GM21528 (cell line): ENCODE measurements around the gene UBR7.

ENCODE experiments used
- ATAC-seq: cut with Tn5 transposase; IDR thresholded peaks from one replicate; pipeline ENCODE4 v1.9.1; 2021; ENCODE audit warnings: mild to moderate bottlenecking, moderate library complexity; ENCODE audit not compliant: unreplicated experiment, low FRiP score

Gene UBR7

DNA sequence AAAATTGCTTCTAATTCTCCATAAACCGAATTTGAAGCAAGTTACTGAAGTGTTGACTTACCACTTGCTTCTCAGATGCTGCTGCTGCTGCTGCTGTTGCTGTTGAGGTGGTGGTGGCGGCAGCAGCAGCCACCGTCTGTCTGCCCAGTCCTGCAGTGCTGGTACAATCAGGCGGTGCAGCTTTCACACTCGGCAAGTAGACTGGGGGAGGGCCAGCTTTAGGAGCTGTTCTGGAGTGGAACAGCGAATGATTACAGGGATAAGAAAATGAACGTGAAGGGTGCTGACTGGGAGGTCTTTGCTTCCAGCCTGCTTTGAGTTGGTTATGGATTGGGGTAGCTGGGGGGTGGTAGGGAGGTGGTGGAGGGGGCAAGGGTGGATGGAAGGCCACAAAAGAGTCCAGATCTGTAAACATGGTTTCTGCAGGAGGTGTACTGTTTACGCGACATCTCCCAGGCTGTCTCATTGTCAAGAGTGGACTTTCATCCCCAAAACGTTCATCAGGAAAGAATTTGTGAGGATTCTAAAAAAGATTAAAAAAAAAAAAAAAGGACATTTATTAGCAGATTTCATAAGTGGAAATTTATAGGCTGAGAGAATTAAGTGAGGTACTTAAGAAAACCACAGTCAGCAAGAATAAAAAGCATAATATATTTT, 38.8 kb downstream of the UBR7 start:
- no peak for ATAC-seq

DNA sequence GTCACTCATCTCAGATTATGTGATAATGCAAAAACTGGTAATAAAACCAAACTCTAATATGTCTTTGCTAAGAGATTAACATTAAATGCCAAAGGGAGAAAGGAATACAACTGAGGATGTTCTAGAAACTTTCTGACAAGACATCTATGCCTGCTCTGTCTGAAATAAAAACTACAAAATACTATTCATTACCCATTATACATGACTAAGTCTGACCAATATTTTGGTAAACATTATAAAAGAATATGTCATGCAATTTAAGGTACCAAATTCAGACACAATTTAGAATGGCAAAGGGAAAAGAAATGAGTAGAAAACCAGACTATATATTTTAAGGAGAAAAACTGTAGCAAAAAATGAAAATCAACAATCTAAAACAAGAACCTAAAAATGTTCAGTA, 39.5 kb downstream of the UBR7 start:
- no peak for ATAC-seq

DNA sequence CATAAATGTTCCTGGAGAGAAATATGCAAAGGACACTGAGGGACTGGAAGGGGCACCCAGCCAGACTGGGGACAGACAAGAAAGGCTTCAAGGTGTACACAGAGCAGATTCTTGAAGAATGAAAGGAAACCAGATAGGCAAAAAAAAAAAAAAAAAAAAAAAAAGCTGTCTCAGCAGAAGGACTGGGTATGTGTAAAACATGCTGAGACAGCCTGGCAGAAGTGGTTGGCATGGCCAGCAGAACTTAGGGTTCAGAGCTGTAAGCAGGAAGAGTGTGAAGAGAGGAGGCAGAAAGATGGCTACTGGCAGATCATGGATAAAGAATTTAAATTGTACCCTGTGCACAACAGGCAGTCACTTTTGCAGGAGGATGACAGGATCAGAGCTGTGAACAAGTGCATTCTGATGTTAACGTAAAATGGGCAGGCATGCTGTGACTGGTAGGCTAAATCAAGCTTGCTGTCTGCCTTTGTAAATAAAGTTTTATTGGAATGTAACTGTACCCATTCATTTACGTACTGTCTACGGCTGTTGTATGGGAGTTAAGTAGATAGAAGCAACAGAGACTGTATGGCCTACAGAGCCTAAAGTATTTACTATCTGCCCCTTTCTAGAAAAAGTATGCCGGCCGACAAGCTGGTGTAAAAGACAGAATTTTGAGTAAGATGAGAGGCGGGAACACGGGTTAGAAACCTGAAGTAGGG, 42.2 kb downstream of the UBR7 start:
- no peak for ATAC-seq

DNA sequence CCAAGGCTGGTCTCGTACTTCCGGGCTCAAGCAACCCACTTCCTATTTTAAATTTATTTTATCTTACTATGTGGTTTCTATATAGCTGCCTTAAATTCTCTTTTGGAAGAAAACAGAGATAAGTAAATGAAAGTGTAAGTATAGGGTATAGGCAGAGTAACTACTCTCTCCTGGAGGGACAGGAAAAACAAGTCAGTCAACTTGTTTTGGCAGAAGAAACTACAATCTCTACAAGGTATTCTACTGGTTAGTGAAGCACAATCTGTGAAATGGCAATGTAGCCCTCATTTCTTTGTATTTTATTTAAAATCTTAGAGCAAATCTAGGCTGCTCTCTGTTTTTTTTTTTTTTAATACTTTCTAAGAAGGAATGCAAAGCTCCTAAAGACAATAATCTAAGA, 55.4 kb downstream of the UBR7 start:
- no peak for ATAC-seq

DNA sequence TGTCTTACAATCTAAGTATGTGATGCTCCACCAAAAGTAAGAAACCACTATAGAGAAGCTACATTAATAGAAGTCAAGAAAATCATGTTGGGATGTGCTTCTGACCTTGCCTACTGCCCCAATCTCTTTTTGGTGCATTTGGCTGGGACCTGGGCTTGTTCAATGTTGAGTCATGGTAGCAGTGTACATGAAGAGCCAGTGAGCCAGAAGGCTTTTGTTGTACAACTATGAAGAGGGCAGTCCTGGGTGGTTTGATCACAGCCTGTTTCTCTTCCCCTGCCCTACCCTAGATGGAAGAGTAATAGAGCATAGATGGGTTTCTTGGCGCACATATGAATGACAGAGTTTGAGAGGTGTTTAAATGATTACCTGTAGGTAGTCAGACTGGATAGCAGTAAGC, 56.4 kb downstream of the UBR7 start:
- no peak for ATAC-seq

DNA sequence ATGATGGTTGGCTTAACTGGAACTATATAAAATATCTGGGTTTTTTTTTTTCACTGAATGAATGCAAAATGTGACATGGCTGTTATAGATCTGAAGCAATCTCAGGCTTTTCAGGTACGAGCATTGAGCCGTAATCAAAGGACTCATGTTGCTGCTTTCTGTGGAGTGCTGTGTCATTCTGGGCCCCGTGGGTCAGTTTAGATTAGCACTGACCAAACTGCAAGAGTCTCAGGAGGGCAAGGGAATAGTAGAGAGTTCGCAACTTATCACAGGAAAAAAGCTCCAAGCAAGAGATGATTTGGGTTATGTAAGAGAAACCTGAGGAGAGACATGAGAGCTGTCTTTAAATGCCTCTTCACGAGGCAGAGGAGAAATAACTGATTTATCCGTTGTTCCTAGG, 59.1 kb downstream of the UBR7 start:
- no peak for ATAC-seq

DNA sequence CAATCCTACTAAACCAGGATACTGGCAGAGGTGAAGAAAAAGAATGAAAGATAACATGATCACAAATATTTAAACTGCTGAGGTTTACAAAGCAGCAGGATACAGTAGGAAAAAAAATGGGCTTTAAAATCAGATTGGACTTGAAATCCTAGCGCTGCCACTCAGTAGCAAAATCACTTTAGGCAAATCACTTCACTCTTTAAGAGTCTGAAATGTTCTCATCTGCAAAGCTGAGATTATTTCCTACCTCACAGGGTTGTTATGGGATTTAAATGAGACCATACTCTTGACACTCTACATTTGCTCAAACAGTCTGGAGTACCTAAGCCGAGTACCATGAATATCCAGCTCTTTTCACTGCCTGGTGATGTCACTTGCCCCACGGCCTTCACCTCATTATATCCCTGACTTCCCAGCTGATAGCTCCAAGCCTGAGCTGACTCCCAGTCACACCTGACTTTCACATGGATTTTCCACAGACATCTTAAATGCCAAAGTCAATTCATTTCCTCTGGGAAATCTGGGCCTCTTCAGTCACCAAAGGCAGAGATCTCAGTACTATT, 60.2 kb downstream of the UBR7 start:
- no peak for ATAC-seq

DNA sequence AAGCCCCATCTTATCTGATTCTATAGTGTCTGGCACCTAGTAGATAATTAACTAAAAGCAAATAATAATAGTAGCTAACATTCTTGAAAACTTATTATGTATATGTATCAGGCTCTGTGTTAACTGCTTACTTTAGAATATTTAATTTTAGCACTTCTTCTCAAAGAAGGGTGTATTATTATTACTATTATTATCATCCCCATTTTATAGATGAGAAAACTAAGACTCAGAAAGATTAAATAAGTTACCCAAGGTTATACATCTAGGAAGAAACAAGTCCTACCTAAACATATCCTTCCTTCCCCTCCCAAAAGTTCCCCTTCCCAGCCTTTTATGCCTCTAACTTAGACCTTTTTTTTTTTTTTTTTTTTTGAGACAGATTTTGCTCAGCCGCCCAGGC, 61.4 kb downstream of the UBR7 start:
- no peak for ATAC-seq

DNA sequence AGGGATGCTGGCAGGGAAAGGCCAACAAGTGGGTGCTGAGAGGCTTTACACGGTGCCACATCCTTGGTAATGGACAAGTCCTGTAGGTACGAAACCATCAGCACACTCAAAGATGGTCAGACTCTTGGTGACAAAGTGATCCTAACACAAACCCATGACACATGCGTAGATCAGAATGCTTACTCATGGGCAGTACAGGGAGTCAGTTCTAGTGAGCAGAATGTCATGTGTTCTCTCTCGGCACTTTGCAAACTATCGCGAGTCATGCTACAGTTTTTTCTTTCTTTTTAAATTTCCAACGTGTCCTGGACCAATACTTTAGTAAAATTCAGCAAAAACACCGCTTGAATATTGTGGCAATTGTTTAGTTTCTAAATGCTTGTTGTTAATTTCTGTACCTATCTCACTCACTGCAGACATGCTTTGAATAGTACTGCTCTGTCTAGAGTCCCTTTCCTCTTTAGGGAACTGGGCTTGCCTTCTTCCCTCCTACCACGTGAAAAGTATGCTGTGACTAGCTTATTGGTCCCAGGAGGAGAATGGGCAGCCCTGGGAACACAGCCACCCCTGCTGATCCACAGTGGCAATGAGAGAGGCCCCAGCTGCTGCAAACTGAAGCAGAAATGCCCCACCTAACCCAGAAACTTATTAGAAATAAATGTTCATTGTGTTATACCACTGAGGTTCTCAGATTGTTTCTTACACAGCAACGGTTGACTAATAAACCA, 62.4 kb downstream of the UBR7 start:
- ATAC-seq, result no peak

DNA sequence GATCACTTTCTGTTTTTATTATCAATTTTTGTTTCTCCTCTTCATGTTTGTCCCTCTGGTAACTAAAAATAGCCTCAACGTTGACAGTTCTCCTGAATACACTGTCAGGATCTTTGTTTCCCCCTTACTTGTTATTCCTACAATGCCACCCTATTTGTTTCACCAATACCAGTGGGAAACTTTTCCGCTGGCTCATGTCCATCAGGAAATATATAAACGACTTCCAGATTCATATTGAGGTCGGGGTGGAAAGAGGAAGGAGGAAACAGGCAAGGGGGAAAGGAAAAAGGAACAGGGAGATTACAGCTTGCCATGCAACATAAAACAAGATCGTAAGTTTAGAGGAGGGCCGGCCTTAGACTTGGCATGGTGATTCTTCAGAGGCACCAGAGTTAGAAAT, 64.1 kb downstream of the UBR7 start:
- no peak for ATAC-seq

DNA sequence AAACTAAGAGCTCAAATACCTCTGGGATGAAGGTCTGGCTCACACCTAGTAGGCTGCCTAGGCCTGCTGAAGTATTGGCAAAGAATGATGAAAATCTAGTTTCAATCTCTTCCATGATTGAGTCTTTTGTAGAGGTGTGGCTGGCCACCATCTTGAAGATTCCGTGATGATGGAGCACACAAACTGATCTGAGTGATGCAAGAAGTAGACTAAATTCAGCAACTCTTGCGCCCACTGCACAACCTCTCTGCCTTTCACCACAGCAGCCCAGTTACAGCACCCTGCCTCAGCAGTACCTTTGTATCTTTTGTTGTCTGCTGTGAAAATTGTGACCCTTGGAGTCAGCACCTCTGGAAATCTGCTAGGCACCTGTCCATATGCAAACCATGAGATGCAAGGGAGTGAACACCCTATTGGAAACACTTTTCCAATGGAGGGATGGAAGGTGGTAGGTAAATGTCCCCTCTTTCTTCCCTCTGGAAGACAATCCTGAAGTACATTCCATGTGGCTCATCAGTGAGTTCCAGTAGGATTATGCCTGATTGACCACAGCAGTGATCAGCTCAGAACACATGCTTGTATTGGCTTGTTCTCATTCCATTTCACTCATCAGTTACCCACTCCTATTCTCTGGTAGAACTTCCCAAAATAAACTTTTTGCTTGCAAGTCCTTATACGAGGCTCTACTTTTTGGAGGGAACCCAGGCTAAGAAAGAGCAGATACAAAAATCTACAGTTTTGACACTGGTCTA, 67.2 kb downstream of the UBR7 start:
- no peak for ATAC-seq

DNA sequence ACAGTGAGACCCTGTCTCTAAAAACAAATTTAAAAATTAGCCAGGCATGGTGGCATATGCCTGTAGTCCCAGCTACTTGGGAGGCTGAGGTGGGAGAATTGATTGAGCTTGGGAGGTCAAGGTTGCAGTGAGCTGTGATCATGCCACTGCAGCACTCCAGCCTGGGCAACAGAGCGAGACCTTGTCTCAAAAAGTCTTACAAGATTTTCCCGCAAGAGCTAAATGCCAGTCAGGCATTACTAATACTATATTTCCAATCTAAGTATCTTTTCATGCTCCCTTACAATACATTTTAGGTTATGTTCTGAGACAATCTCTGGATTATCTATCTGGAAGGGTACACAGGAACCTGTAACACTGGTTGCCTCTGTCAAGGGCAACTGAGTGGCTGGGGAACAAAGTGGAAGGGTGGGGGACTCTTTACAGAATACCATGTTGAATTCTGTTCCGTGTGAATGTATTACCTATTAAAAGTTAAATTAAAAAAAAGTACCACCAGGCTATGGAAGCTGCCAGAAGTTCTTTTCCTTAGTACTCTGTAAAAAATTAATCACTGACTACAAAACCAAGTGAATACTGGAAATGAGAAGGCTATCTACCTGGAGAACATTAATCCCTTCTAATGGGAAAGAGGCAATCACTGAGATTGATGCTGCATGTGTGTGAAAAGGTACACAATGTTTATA, 69.1 kb downstream of the UBR7 start:
- no peak for ATAC-seq
